ENCODE results near the gene TMEM39B. TPM values are rescaled to one million over a fixed set of nuclear protein-coding genes. Genes with fewer than 3 reads are reported as not detected.

The TMEM39B gene
- total RNA-seq, 1 donor from 2014 or later: 23.7 TPM

DNA sequence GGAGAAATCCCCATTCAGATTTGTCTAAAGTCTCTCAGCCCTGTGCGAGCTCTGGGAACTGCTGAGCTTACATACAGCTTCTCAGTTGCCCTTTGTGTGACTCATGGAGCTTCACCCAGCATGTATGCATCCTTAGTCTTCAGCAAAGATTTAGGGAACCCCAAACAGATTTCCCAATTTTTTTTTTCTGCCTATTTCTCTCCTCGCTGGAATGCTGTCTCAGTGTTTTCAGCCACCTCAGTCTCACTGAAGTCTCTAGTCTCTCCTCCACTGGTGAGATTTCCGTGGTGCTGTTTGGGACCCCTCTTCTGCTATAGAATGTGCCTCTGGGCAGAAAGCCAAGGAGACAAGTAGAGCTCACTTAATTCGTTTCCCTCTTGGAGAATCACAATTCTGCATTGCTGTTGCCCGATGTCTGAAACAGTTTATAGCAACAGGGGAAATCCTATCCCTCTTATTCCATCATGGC, 78.6 kb downstream of the TMEM39B start:
- no peaks in the 10 kb centered on the region for H3K9me3 Mint-ChIP-seq (ENCODE audit: low read depth)
- DNase-seq (ENCODE audit: low spot score, unreplicated experiment): no peak
- TF ChIP-seq, protein P1, sequence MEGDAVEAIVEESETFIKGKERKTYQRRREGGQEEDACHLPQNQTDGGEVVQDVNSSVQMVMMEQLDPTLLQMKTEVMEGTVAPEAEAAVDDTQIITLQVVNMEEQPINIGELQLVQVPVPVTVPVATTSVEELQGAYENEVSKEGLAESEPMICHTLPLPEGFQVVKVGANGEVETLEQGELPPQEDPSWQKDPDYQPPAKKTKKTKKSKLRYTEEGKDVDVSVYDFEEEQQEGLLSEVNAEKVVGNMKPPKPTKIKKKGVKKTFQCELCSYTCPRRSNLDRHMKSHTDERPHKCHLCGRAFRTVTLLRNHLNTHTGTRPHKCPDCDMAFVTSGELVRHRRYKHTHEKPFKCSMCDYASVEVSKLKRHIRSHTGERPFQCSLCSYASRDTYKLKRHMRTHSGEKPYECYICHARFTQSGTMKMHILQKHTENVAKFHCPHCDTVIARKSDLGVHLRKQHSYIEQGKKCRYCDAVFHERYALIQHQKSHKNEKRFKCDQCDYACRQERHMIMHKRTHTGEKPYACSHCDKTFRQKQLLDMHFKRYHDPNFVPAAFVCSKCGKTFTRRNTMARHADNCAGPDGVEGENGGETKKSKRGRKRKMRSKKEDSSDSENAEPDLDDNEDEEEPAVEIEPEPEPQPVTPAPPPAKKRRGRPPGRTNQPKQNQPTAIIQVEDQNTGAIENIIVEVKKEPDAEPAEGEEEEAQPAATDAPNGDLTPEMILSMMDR (IDR thresholded peaks at IDR 0.05; ENCODE audit: unreplicated experiment): no peak
- H3K4me3 Mint-ChIP-seq (ENCODE audit: low read depth): no peak overlapping the region
- H3K4me1 Mint-ChIP-seq (ENCODE audit: low read depth): no peaks in the 10 kb centered on the region
- peak overlapping the region; percentile 18 for H3K27ac Mint-ChIP-seq
- peaks cover 15% of the 10 kb centered on the region for H3K36me3 Mint-ChIP-seq (ENCODE audit: insufficient read depth)
- no peaks in the 10 kb centered on the region for H3K27me3 Mint-ChIP-seq

Small RNA genes lying within 50 kb of the gene (microRNA-seq; reads per million reads assigned to microRNA genes)
- gene MIR5585 (ENCODE audit: borderline number of aligned reads, unreplicated experiment): not detected

Other genes starting within 250 kb of the TMEM39B start
- gene PTP4A2, start 134.6 kb upstream of the TMEM39B start, total RNA-seq: 157 and 161 TPM in 2 replicates
- gene KHDRBS1, start 59.1 kb upstream of the TMEM39B start, total RNA-seq: 232 and 235 TPM in 2 replicates
- gene KPNA6, start 35.1 kb downstream of the TMEM39B start, total RNA-seq: 67.0 and 68.4 TPM in 2 replicates
- gene TXLNA, start 106.7 kb downstream of the TMEM39B start, total RNA-seq: 55.2 and 55.6 TPM in 2 replicates
- gene CCDC28B, start 127.7 kb downstream of the TMEM39B start, total RNA-seq: 15.5 and 16.5 TPM in 2 replicates
- gene IQCC, start 132.7 kb downstream of the TMEM39B start, total RNA-seq: 5.1 and 5.6 TPM in 2 replicates
- gene DCDC2B, start 136.2 kb downstream of the TMEM39B start, total RNA-seq: not detected in 2 replicates
- gene TMEM234, start 149.4 kb downstream of the TMEM39B start, total RNA-seq: 43.2 and 49.2 TPM in 2 replicates
- gene EIF3I, start 149.5 kb downstream of the TMEM39B start, total RNA-seq: 143 and 145 TPM in 2 replicates
- gene FAM167B, start 174.3 kb downstream of the TMEM39B start, total RNA-seq: 3.8 and 4.4 TPM in 2 replicates
- gene LCK, start 178.3 kb downstream of the TMEM39B start, total RNA-seq: 0.77 and 1.2 TPM in 2 replicates
- 197 and 207 TPM in 2 replicates for gene HDAC1, start 219.1 kb downstream of the TMEM39B start, total RNA-seq

Data from progenitor cell of endocrine pancreas (in vitro differentiated cells).